HepG2 (cell line): ENCODE data around the gene CD28. TPM values are rescaled to one million over a fixed set of nuclear protein-coding genes. Genes with fewer than 3 reads are reported as not detected.
"Not testable (repeated sequence)": the region's sequence is repeated elsewhere in the genome, so short reads cannot be mapped to it uniquely, and the experiment has no call there.

Experiments
- ATAC-seq: fragments of 200-7000 bp; cut with Tn5 transposase; 3 replicates; pipeline ENCODE4 v1.9.1; 2020; ENCODE audit warnings: mild to moderate bottlenecking, moderate library complexity
- BruUV-seq: library from RNA; stranded (reverse); fragments of 400-500 nt; replicated peaks from 2 replicates; lab custom pipeline; 2021; lab: Mats Ljungman, UMichigan
- CTCF ChIA-PET: fragments of 300-600 bp; formaldehyde crosslinking; extraction: SDS; loops from one replicate; lab custom pipeline; 2021; ENCODE audit warnings: low total read pairs, inconsistent platforms, low intra/inter-chr PET ratio; lab: Yijun Ruan, JAX
- POLR2A ChIA-PET: fragments of 350-600 bp; sonication (Branson Sonifier 250); formaldehyde crosslinking; loops from one replicate; lab custom pipeline; 2020; ENCODE audit warnings: antibody characterized with exemption, inconsistent platforms; lab: Yijun Ruan, JAX
- DNase-seq: peaks from one replicate; pipeline ENCODE4 v3.0.0-alpha.2; 2015; ENCODE audit warnings: low spot score
- FAIRE-seq: peaks from 3 replicates; lab custom pipeline; 2011; peaks lifted over from hg19 to GRCh38; lab: Jason Lieb, UNC
- H2AFZ ChIP-seq: one replicate; pipeline ENCODE4 v1.6.1; 2011; ENCODE audit warnings: low read length, inconsistent platforms
- H3K27ac ChIP-seq: fragments of 300-600 bp; 3 replicates; pipeline ENCODE4 v1.8.0; 2011; ENCODE audit warnings: mixed run types, mild to moderate bottlenecking, mixed read lengths, low read length, inconsistent platforms; ENCODE audit not compliant: insufficient read depth; ENCODE audit errors: extremely low read length
- H3K27me3 ChIP-seq, 2 experiments: fragments of 200-600 bp in 1 of 2; 2 replicates in 1 of 2; 3 replicates in 1 of 2; pipeline versions ENCODE4 v1.6.0 to v1.8.0; 2011; ENCODE audit warnings: low read length in 2 of 2, mild to moderate bottlenecking in 2 of 2, moderate library complexity in 2 of 2, inconsistent platforms in 1 of 2; ENCODE audit not compliant: insufficient read depth in 2 of 2, control insufficient read depth in 1 of 2
- H3K36me3 ChIP-seq, 2 experiments: fragments of 200-600 bp in 1 of 2; replicated peaks in 1 of 2; 2 replicates in 1 of 2; 3 replicates in 1 of 2; pipeline versions ENCODE4 v1.5.1 to v1.8.0; 2011; ENCODE audit warnings: low read length in 2 of 2, inconsistent platforms in 1 of 2; ENCODE audit not compliant: insufficient read depth in 2 of 2, control insufficient read depth in 1 of 2
- H3K4me1 ChIP-seq: 2 replicates; pipeline ENCODE4 v1.5.1; 2012; ENCODE audit warnings: low read length, inconsistent platforms; ENCODE audit not compliant: insufficient read depth
- H3K4me2 ChIP-seq: 2 replicates; pipeline ENCODE4 v1.6.0; 2011; ENCODE audit warnings: low read depth, low read length, inconsistent platforms
- H3K4me3 ChIP-seq, 3 experiments: fragments of 200-600 bp in 1 of 3; sonication (generic), shearing (Covaris generic) in 1 of 3; replicated peaks in 1 of 3; 2 replicates each; pipeline ENCODE4 v1.5.1; 2011 to 2016; ENCODE audit warnings: low read length in 3 of 3, inconsistent platforms in 2 of 3, low read depth in 2 of 3, mild to moderate bottlenecking in 2 of 3, control low read depth in 1 of 3, mixed read lengths in 1 of 3; ENCODE audit not compliant: insufficient read depth in 1 of 3
- H3K79me2 ChIP-seq: one replicate; pipeline ENCODE4 v1.6.1; 2011; ENCODE audit warnings: low read length, inconsistent platforms; ENCODE audit not compliant: insufficient read depth
- H3K9ac ChIP-seq: 2 replicates; pipeline ENCODE4 v1.6.0; 2011; ENCODE audit warnings: mild to moderate bottlenecking, low read depth, low read length, inconsistent platforms; ENCODE audit not compliant: insufficient read depth
- H3K9me3 ChIP-seq: 2 replicates; pipeline ENCODE4 v1.5.1; 2012; ENCODE audit warnings: mild to moderate bottlenecking, low read length
- H4K20me1 ChIP-seq: 2 replicates; pipeline ENCODE4 v1.6.0; 2011; ENCODE audit warnings: inconsistent platforms, mild to moderate bottlenecking, low read length, moderate library complexity; ENCODE audit not compliant: insufficient read depth
- JDP2 ChIP-seq: sonication (generic); formaldehyde crosslinking; IDR thresholded peaks from 2 replicates; pipeline ENCODE4 v1.8.1; 2022; ENCODE audit warnings: missing genetic modification reagents, borderline replicate concordance
- MYC ChIP-seq: sonication (generic); formaldehyde crosslinking; IDR thresholded peaks from 2 replicates; pipeline ENCODE4 v1.9.0; 2021; ENCODE audit warnings: missing genetic modification reagents, borderline replicate concordance
- NFYB ChIP-seq: sonication (generic); formaldehyde crosslinking; IDR thresholded peaks from 2 replicates; pipeline ENCODE4 v1.4.0; 2020; ENCODE audit warnings: missing genetic modification reagents
- NFYC ChIP-seq: IDR thresholded peaks from 2 replicates; pipeline ENCODE4 v1.6.1; 2016; ENCODE audit warnings: missing genetic modification reagents, missing compliant biosample characterization
- WGBS: methylation state at CpG from one replicate; pipeline ENCODE4 v1.1.6; 2017; ENCODE audit warnings: low lambda C conversion rate; 5-methylcytosine and 5-hydroxymethylcytosine counted together
- in situ Hi-C: cut with HindIII; loops from 2 replicates; pipeline ENCODE4 v1.10.0; 2017; ENCODE audit warnings: low pct_unique_long_range_greater_than_20kb; ENCODE audit not compliant: extremely low pct_ligation_motif_present
- intact Hi-C: fragments of 100-400 bp; cut with micrococcal nuclease; formaldehyde crosslinking; loops from one replicate; pipeline ENCODE4 v1.10.0; 2022; ENCODE audit not compliant: unreplicated experiment
- polyA plus RNA-seq, 8 experiments: library from polyadenylated mRNA; depleted of rRNA in 3 of 8; stranded (reverse) in 7 of 8; unstranded in 1 of 8; fragments of >200 nt; fragmentation: Illumina TruSeq in 4 of 8; extraction: Trizol in 4 of 8; gene quantifications; 2 replicates each; pipeline versions ENCODE4 v1.2.1 to v1.2.3, GENCODE V29; 2011 to 2016; ENCODE audit warnings: low read depth in 4 of 8, missing spikeins in 1 of 8, mixed read lengths in 1 of 8; ENCODE audit not compliant: insufficient read depth in 1 of 8
- total RNA-seq, 5 experiments: library from RNA; depleted of rRNA; stranded (reverse); fragments of >200 nt; fragmentation: Illumina TruSeq; extraction: Trizol; gene quantifications; 2 replicates each; pipeline ENCODE4 v1.2.3, GENCODE V29; 2016; ENCODE audit warnings: low read depth in 1 of 5

Gene CD28
- total and polyA plus RNA-seq, 2 of the 13 experiments (the other 11 are each of a cell fraction or from before 2014, with no cell fraction given), result not detected

DNA sequence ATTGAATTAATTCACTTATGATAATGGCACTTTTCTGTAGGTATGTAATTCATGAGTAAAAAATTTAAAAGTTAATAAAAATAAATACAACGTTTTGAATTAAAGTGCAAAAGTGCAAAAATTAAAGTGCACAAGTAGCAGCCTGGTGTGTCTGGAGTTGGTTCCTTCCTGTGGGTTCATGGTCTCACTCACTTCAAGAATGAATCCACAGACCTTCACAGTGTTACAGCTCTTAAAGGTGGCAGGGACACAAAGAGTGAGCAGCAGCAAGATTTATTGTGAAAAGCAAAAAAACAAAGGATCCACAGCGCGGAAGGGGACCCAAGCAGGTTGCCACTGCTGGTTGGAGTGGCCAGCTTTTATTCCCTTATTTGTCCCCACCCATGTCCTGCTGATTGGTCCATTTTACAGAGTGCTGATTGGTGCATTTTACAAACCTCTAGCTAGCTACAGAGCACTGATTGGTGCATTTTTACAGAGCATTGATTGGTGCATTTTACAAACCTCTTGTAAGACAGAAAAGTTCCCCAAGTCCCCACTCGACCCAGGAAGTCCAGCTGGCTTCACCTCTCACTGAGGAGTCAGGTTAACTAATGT is 73.1 kb downstream of the CD28 start:
- H3K9me3 ChIP-seq, ATAC-seq, H4K20me1 ChIP-seq, DNase-seq, BruUV-seq, CTCF ChIA-PET, H3K36me3 ChIP-seq, H3K27ac ChIP-seq, H2AFZ ChIP-seq, H3K4me2 ChIP-seq, H3K79me2 ChIP-seq, H3K27me3 ChIP-seq, H3K4me3 ChIP-seq, FAIRE-seq, H3K9ac ChIP-seq: not testable (repeated sequence)
- POLR2A ChIA-PET, result interaction anchor here (1.3 kb wide), 1 partner anchor 40 kb away, joined by 3 read pairs; no protein-coding TSS in a partner anchor
- peaks cover 39% of the 10 kb centered on the region for H3K4me1 ChIP-seq
- in situ Hi-C loops, result loop anchor here (5.0 kb wide), 1 partner anchor 132 kb away; no protein-coding TSS in a partner anchor
- TF ChIP-seq NFYB (CRISPR knock-in tag) (peak; percentile 70), NFYC (CRISPR knock-in tag) (peak; percentile 61)
- intact Hi-C loops, result loop anchor here (5.0 kb wide), 1 partner anchor 67 kb away; no protein-coding TSS in a partner anchor
- 92% methylated on average over 4 of the region's 4 CpGs for WGBS

DNA sequence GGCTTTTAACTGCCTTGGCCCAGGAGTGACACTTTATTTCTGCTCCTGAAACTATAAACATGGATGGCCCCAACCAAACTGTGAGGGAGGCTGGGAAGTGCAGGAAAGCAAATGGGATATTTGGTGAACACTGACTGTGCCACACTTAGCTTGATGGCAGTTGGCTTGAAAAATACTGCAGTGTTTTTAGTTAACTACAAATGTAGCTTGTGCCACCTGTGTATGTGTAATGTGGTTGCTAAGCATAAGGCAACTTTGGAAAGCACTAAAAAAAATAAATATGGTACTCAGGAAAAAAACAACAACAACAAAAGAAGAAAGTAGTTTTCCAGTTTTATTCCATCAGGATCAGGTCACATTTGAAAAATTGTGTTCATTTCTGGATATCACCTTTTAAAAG is 73.8 kb downstream of the CD28 start:
- H4K20me1 ChIP-seq, result no peaks in the 10 kb centered on the region
- ChIA-PET CTCF (no interaction called here), POLR2A (interaction anchor here (1.3 kb wide), 1 partner anchor 39 kb away, joined by 3 read pairs; no protein-coding TSS in a partner anchor)
- intact Hi-C loops (loop anchor here (5.0 kb wide), 1 partner anchor 68 kb away; no protein-coding TSS in a partner anchor), in situ Hi-C loops (loop anchor here (5.0 kb wide), 1 partner anchor 133 kb away; no protein-coding TSS in a partner anchor)
- ATAC-seq (no peak), DNase-seq (no peak), FAIRE-seq (no peak)
- no peak overlapping the region for H3K4me3 ChIP-seq
- H3K27me3 ChIP-seq, result no peaks in the 10 kb centered on the region
- no peak overlapping the region for H3K9ac ChIP-seq
- no peak overlapping the region for H3K4me2 ChIP-seq
- no peaks in the 10 kb centered on the region for H3K36me3 ChIP-seq
- TF ChIP-seq MYC (CRISPR knock-in tag), result no peak
- TF ChIP-seq JDP2 (CRISPR knock-in tag), result no peak
- H2AFZ ChIP-seq, result no peak overlapping the region
- H3K4me1 ChIP-seq, result peaks cover 45% of the 10 kb centered on the region
- H3K27ac ChIP-seq, result no peak overlapping the region
- no peaks in the 10 kb centered on the region for H3K79me2 ChIP-seq
- BruUV-seq, result no TSS peak
- no peaks in the 10 kb centered on the region for H3K9me3 ChIP-seq
